ENCODE measurements around the gene ZRANB3.
"Not testable (repeated sequence)": the region's sequence is repeated elsewhere in the genome, so short reads cannot be mapped to it uniquely, and the experiment has no call there.

ZRANB3 gene

GRCh38 chr2:135555311-135555710 lies 24.3 kb upstream of the ZRANB3 start:
- in situ Hi-C loops (cut with MboI; ENCODE audit: low sequenced_read_pairs, unreplicated experiment), result no loop called here
- TF ChIP-seq CTCF (IDR thresholded peaks at IDR 0.05; ENCODE audit: borderline replicate concordance, control extremely low read depth, extremely low read depth, insufficient read depth, missing control alignments), result no peak
- DNase-seq (ENCODE audit: low spot score), result no peak

GRCh38 chr2:135552887-135553286 lies 21.9 kb upstream of the ZRANB3 start:
- no peak for TF ChIP-seq CTCF (IDR thresholded peaks at IDR 0.05; ENCODE audit: borderline replicate concordance, control extremely low read depth, extremely low read depth, insufficient read depth, missing control alignments)
- DNase-seq (ENCODE audit: low spot score), result no peak
- in situ Hi-C loops (cut with MboI; ENCODE audit: low sequenced_read_pairs, unreplicated experiment), result no loop called here

- in situ Hi-C loops (cut with MboI; ENCODE audit: low sequenced_read_pairs, unreplicated experiment), result no loop called here
- no peak for TF ChIP-seq CTCF (IDR thresholded peaks at IDR 0.05; ENCODE audit: borderline replicate concordance, control extremely low read depth, extremely low read depth, insufficient read depth, missing control alignments)
- DNase-seq (ENCODE audit: low spot score), result no peak
Observed at GRCh38 chr2:135551356-135551755, 20.3 kb upstream of the ZRANB3 start.

- no peak for DNase-seq (ENCODE audit: low spot score)
- no peak for TF ChIP-seq CTCF (IDR thresholded peaks at IDR 0.05; ENCODE audit: borderline replicate concordance, control extremely low read depth, extremely low read depth, insufficient read depth, missing control alignments)
- in situ Hi-C loops (cut with MboI; ENCODE audit: low sequenced_read_pairs, unreplicated experiment), result no loop called here
Observed at GRCh38 chr2:135547311-135547710, 16.3 kb upstream of the ZRANB3 start.

- TF ChIP-seq CTCF (IDR thresholded peaks at IDR 0.05; ENCODE audit: borderline replicate concordance, control extremely low read depth, extremely low read depth, insufficient read depth, missing control alignments), result no peak
- no peak for DNase-seq (ENCODE audit: low spot score)
- in situ Hi-C loops (cut with MboI; ENCODE audit: low sequenced_read_pairs, unreplicated experiment), result no loop called here
Observed at GRCh38 chr2:135546436-135546835, 15.4 kb upstream of the ZRANB3 start.

- DNase-seq (ENCODE audit: low spot score); in situ Hi-C loops (cut with MboI; ENCODE audit: low sequenced_read_pairs, unreplicated experiment): not testable (repeated sequence)
Observed at GRCh38 chr2:135533545-135533944, 2.5 kb upstream of the ZRANB3 start.

- in situ Hi-C loops (cut with MboI; ENCODE audit: low sequenced_read_pairs, unreplicated experiment), result no loop called here
- TF ChIP-seq CTCF (IDR thresholded peaks at IDR 0.05; ENCODE audit: borderline replicate concordance, control extremely low read depth, extremely low read depth, insufficient read depth, missing control alignments), result no peak
- no peak for DNase-seq (ENCODE audit: low spot score)
Observed at GRCh38 chr2:135532581-135532980, 1.6 kb upstream of the ZRANB3 start.
